ENCODE measurements around the gene MTUS2. TPM values are rescaled to one million over a fixed set of nuclear protein-coding genes. Genes with fewer than 3 reads are reported as not detected.

MTUS2 gene
- total and polyA plus RNA-seq, 2 experiments from 2014 or later = 3.0 to 4.3 TPM

- Histone ChIP-seq H3K36me3 (replicated peaks; ENCODE audit: insufficient read depth, low read depth) (no peaks in the 10 kb centered on the region), H3K27me3 (peaks cover 50% of the 10 kb centered on the region), H3K9me2 (replicated peaks; ENCODE audit: insufficient read depth) (no peaks in the 10 kb centered on the region), H4K20me1 (ENCODE audit: insufficient read depth, poor library complexity, severe bottlenecking) (no peaks in the 10 kb centered on the region), H3K4me3 (peak overlapping the region; percentile 4), H3K4me1 (ENCODE audit: insufficient read depth) (no peaks in the 10 kb centered on the region), H3K9me3 (ENCODE audit: low read depth) (no peaks in the 10 kb centered on the region), H3K79me2 (no peaks in the 10 kb centered on the region), H2AFZ (peak overlapping the region; percentile 4), H3K27ac (no peak overlapping the region), H3K4me2 (peak overlapping the region; percentile 83)
- 1% methylated on average over 25 of the region's 34 CpGs for WGBS (ENCODE audit: low lambda C conversion rate, missing lambda C conversion rate)
- DNase-seq (ENCODE audit: low spot score) = peak; percentile 20
- TF ChIP-seq EZH2phosphoT487 (IDR thresholded peaks at IDR 0.05; ENCODE audit: low read depth, severe bottlenecking, unreplicated experiment) (no peak), CTCF (IDR thresholded peaks at IDR 0.05; ENCODE audit: poor library complexity) (no peak), EZH2 (IDR thresholded peaks at IDR 0.05; ENCODE audit: borderline replicate concordance) (peak; percentile 43)
Measured at GRCh38 chr13:29428310-29429181, 608.4 kb downstream of the MTUS2 start.

GRCh38 chr13:29429286-29429900, 609.3 kb downstream of the MTUS2 start:
- H3K79me2 ChIP-seq = no peaks in the 10 kb centered on the region
- peaks cover 50% of the 10 kb centered on the region for H3K27me3 ChIP-seq
- 69% methylated on average over 2 of the region's 2 CpGs for WGBS (ENCODE audit: low lambda C conversion rate, missing lambda C conversion rate)
- no peaks in the 10 kb centered on the region for H3K4me1 ChIP-seq (ENCODE audit: insufficient read depth)
- H3K9me3 ChIP-seq (ENCODE audit: low read depth) = no peaks in the 10 kb centered on the region
- no peaks in the 10 kb centered on the region for H4K20me1 ChIP-seq (ENCODE audit: insufficient read depth, poor library complexity, severe bottlenecking)
- TF ChIP-seq CTCF (IDR thresholded peaks at IDR 0.05; ENCODE audit: poor library complexity) (no peak), EZH2 (IDR thresholded peaks at IDR 0.05; ENCODE audit: borderline replicate concordance) (no peak), EZH2phosphoT487 (IDR thresholded peaks at IDR 0.05; ENCODE audit: low read depth, severe bottlenecking, unreplicated experiment) (no peak)
- DNase-seq (ENCODE audit: low spot score) = no peak
- no peak overlapping the region for H3K27ac ChIP-seq
- peak overlapping the region; percentile 83 for H3K4me2 ChIP-seq
- H2AFZ ChIP-seq = no peak overlapping the region
- no peak overlapping the region for H3K4me3 ChIP-seq
- no peaks in the 10 kb centered on the region for H3K9me2 ChIP-seq (replicated peaks; ENCODE audit: insufficient read depth)
- no peaks in the 10 kb centered on the region for H3K36me3 ChIP-seq (replicated peaks; ENCODE audit: insufficient read depth, low read depth)

GRCh38 chr13:29434217-29434945, 614.2 kb downstream of the MTUS2 start:
- H3K9me2 ChIP-seq (replicated peaks; ENCODE audit: insufficient read depth) = no peaks in the 10 kb centered on the region
- H4K20me1 ChIP-seq (ENCODE audit: insufficient read depth, poor library complexity, severe bottlenecking) = no peaks in the 10 kb centered on the region
- no peak overlapping the region for H2AFZ ChIP-seq
- peaks cover 11% of the 10 kb centered on the region for H3K4me1 ChIP-seq (ENCODE audit: insufficient read depth)
- H3K4me3 ChIP-seq = no peak overlapping the region
- H3K4me2 ChIP-seq = peak overlapping the region; percentile 55
- WGBS (ENCODE audit: low lambda C conversion rate, missing lambda C conversion rate) = 65% methylated on average over 8 of the region's 8 CpGs
- no peaks in the 10 kb centered on the region for H3K36me3 ChIP-seq (replicated peaks; ENCODE audit: insufficient read depth, low read depth)
- peaks cover 15% of the 10 kb centered on the region for H3K27me3 ChIP-seq
- no peak for DNase-seq (ENCODE audit: low spot score)
- peak overlapping the region; percentile 22 for H3K27ac ChIP-seq
- no peaks in the 10 kb centered on the region for H3K9me3 ChIP-seq (ENCODE audit: low read depth)
- no peaks in the 10 kb centered on the region for H3K79me2 ChIP-seq
- TF ChIP-seq EZH2phosphoT487 (IDR thresholded peaks at IDR 0.05; ENCODE audit: low read depth, severe bottlenecking, unreplicated experiment) = no peak
- TF ChIP-seq EZH2 (IDR thresholded peaks at IDR 0.05; ENCODE audit: borderline replicate concordance) = no peak
- no peak for TF ChIP-seq CTCF (IDR thresholded peaks at IDR 0.05; ENCODE audit: poor library complexity)

Data from hepatocyte (in vitro differentiated cells).